GM21723 (cell line): Measurements from ENCODE around the gene CSHL1.
"Not testable (repeated sequence)": the region's sequence is repeated elsewhere in the genome, so short reads cannot be mapped to it uniquely, and the experiment has no call there.

Experiments
- ATAC-seq: cut with Tn5 transposase; IDR thresholded peaks from one replicate; pipeline ENCODE4 v1.9.1; 2021; ENCODE audit warnings: mild to moderate bottlenecking, moderate library complexity; ENCODE audit not compliant: unreplicated experiment

The CSHL1 gene

GRCh38 chr17:63941162-63941561 is 30.1 kb upstream of the CSHL1 start:
- no peak for ATAC-seq

- no peak for ATAC-seq
These were observed 29.5 kb upstream of the CSHL1 start for GRCh38 chr17:63940584-63940983.

GRCh38 chr17:63939884-63940283 is 28.8 kb upstream of the CSHL1 start:
- ATAC-seq: no peak

GRCh38 chr17:63939401-63939800 is 28.3 kb upstream of the CSHL1 start:
- no peak for ATAC-seq

- no peak for ATAC-seq
These were observed 26.9 kb upstream of the CSHL1 start for GRCh38 chr17:63937920-63938319.

- no peak for ATAC-seq
These were observed 26.3 kb upstream of the CSHL1 start for GRCh38 chr17:63937319-63937718.

GRCh38 chr17:63934183-63935112 is 23.4 kb upstream of the CSHL1 start:
- ATAC-seq: no peak

GRCh38 chr17:63933598-63933997 is 22.5 kb upstream of the CSHL1 start:
- ATAC-seq: no peak

- peak; percentile 27 for ATAC-seq
These were observed 21.7 kb upstream of the CSHL1 start for GRCh38 chr17:63932721-63933120.

- peak; percentile 82 for ATAC-seq
These were observed 21.0 kb upstream of the CSHL1 start, which contains the start of gene CD79B for GRCh38 chr17:63931981-63932561. TSS of gene CD79B (minus strand) at chr17:63932331. CDS start at chr17:63932261, 70 bp downstream.

- peak; percentile 42 for ATAC-seq
These were observed 20.0 kb upstream of the CSHL1 start for GRCh38 chr17:63930951-63931575.

GRCh38 chr17:63929860-63930766 is 19.1 kb upstream of the CSHL1 start:
- no peak for ATAC-seq

GRCh38 chr17:63928966-63929695 is 18.1 kb upstream of the CSHL1 start:
- no peak for ATAC-seq

GRCh38 chr17:63928172-63928666 is 17.2 kb upstream of the CSHL1 start:
- no peak for ATAC-seq

- no peak for ATAC-seq
These were observed 16.6 kb upstream of the CSHL1 start for GRCh38 chr17:63927464-63928171.

- no peak for ATAC-seq
These were observed 15.1 kb upstream of the CSHL1 start for GRCh38 chr17:63926164-63926563.

- no peak for ATAC-seq
These were observed 14.6 kb upstream of the CSHL1 start for GRCh38 chr17:63925615-63926014.

GRCh38 chr17:63922402-63922801 is 11.3 kb upstream of the CSHL1 start:
- peak; percentile 46 for ATAC-seq

- ATAC-seq: not testable (repeated sequence)
These were observed 9.7 kb upstream of the CSHL1 start for GRCh38 chr17:63920779-63921178.
